Measurements from ENCODE around the gene PLCB4. TPM values are rescaled to one million over a fixed set of nuclear protein-coding genes. Genes with fewer than 3 reads are reported as not detected.

Gene PLCB4
- total RNA-seq, 1 experiment from 2014 or later: 12.6 TPM

DNA sequence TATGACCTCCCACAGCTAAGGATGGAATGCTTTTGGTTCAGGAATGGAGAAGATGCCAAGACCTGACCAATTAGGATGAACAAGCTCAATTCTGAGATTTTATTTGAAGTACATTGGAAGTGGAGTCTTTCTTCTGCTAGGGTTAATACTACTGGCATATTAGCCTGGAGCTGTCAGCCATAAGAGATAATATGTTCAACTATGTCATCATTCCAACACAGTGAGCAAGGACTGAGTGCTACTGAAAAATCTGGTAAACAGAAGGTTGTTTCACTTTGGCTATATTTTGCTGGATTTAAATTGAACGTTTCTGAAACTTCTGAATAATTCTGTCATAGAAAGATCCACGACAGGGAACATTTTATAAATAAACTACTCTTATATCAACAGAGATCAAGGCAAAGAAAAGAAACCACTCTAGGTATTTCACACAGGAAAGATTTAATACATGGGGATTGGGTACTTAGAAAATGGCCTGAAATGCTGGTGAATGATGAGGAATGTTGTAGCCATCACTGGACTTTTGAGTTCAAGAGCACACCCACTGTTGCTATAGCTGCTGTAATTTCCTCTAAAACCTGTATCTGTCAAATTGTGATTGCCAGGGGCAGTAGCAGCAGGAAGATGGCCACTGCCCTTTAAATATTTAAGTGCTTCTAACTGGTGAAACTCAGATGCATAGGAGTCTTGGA is 200.5 kb downstream of the PLCB4 start (continued):
- TF ChIP-seq USF2 (CRISPR knock-in tag; IDR thresholded peaks at IDR 0.05) (no peak), ZSCAN18 (CRISPR knock-in tag; IDR thresholded peaks at IDR 0.05) (no peak), ATF3 (CRISPR knock-in tag; conservative IDR thresholded peaks at IDR 0.05) (no peak)
- TF ChIP-seq, protein P1, sequence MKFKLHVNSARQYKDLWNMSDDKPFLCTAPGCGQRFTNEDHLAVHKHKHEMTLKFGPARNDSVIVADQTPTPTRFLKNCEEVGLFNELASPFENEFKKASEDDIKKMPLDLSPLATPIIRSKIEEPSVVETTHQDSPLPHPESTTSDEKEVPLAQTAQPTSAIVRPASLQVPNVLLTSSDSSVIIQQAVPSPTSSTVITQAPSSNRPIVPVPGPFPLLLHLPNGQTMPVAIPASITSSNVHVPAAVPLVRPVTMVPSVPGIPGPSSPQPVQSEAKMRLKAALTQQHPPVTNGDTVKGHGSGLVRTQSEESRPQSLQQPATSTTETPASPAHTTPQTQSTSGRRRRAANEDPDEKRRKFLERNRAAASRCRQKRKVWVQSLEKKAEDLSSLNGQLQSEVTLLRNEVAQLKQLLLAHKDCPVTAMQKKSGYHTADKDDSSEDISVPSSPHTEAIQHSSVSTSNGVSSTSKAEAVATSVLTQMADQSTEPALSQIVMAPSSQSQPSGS (CRISPR knock-in tag; IDR thresholded peaks at IDR 0.05; ENCODE audit: borderline replicate concordance, low read depth): no peak
- TF ChIP-seq, protein P2, sequence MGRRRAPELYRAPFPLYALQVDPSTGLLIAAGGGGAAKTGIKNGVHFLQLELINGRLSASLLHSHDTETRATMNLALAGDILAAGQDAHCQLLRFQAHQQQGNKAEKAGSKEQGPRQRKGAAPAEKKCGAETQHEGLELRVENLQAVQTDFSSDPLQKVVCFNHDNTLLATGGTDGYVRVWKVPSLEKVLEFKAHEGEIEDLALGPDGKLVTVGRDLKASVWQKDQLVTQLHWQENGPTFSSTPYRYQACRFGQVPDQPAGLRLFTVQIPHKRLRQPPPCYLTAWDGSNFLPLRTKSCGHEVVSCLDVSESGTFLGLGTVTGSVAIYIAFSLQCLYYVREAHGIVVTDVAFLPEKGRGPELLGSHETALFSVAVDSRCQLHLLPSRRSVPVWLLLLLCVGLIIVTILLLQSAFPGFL (CRISPR knock-in tag; IDR thresholded peaks at IDR 0.05; ENCODE audit: borderline replicate concordance): no peak

DNA sequence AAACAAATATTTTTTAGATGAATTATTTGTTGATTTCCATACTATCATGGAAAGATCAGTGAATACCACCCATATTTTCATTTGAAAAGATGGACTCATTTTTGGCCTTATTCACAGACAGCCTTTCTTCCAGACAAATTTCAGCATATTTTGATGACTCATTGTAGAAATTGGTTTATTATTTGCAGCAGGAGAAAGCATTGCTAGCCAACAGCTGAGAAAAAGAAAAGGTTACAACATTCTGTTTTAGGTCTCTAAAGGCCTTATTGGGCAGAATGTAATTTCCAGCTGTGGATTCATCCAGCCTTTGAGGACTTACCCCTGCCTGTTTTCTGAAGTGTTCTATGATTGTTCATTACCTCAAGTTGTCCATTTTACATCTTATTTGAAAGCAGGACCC is 201.9 kb downstream of the PLCB4 start:
- Mint-ChIP-seq H3K27me3 (ENCODE audit: low read depth) (no peaks in the 10 kb centered on the region), H3K4me3 (no peak overlapping the region), H3K27ac (no peak overlapping the region), H3K9me3 (peaks cover 6% of the 10 kb centered on the region), H3K36me3 (peaks cover 4% of the 10 kb centered on the region; the same call in 1 of the 2 replicates), H3K4me1 (no peaks in the 10 kb centered on the region)
- TF ChIP-seq MLX (CRISPR knock-in tag; IDR thresholded peaks at IDR 0.05) (no peak), E2F1 (CRISPR knock-in tag; IDR thresholded peaks at IDR 0.05) (no peak), ZNF423 (CRISPR knock-in tag; IDR thresholded peaks at IDR 0.05) (no peak), EMX1 (CRISPR knock-in tag; IDR thresholded peaks at IDR 0.05) (no peak), ZNF121 (CRISPR knock-in tag; IDR thresholded peaks at IDR 0.05) (no peak)
- TF ChIP-seq, protein P3, sequence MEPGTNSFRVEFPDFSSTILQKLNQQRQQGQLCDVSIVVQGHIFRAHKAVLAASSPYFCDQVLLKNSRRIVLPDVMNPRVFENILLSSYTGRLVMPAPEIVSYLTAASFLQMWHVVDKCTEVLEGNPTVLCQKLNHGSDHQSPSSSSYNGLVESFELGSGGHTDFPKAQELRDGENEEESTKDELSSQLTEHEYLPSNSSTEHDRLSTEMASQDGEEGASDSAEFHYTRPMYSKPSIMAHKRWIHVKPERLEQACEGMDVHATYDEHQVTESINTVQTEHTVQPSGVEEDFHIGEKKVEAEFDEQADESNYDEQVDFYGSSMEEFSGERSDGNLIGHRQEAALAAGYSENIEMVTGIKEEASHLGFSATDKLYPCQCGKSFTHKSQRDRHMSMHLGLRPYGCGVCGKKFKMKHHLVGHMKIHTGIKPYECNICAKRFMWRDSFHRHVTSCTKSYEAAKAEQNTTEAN (CRISPR knock-in tag; IDR thresholded peaks at IDR 0.05): no peak
- TF ChIP-seq, protein P4, sequence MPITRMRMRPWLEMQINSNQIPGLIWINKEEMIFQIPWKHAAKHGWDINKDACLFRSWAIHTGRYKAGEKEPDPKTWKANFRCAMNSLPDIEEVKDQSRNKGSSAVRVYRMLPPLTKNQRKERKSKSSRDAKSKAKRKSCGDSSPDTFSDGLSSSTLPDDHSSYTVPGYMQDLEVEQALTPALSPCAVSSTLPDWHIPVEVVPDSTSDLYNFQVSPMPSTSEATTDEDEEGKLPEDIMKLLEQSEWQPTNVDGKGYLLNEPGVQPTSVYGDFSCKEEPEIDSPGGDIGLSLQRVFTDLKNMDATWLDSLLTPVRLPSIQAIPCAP (CRISPR knock-in tag; IDR thresholded peaks at IDR 0.05): no peak
- DNase-seq (ENCODE audit: low spot score): no peak
- ChIA-PET CTCF (no interaction called here), POLR2A (no interaction called here)
- ATAC-seq: no peak

All from WTC11 (cell line).